Parathyroid adenoma (tissue), 2 donors: ENCODE measurements around the gene FRMPD2.

Source experiments
- H2AFZ ChIP-seq: fragments of 300-600 bp; sonication (generic); one replicate; pipeline ENCODE4 v1.7.0; 2017; ENCODE audit warnings: antibody characterized with exemption, mild to moderate bottlenecking
- H3K27ac ChIP-seq: fragments of 300-600 bp; sonication (generic); one replicate; pipeline ENCODE4 v1.7.0; 2017
- H3K27me3 ChIP-seq: fragments of 300-600 bp; sonication (generic); one replicate; pipeline ENCODE4 v1.7.0; 2017; ENCODE audit warnings: low read length; ENCODE audit not compliant: control insufficient read depth, insufficient read depth
- H3K36me3 ChIP-seq: fragments of 300-600 bp; sonication (generic); one replicate; pipeline ENCODE4 v1.7.0; 2017; ENCODE audit warnings: low read length; ENCODE audit not compliant: control insufficient read depth, insufficient read depth
- H3K4me1 ChIP-seq: fragments of 300-600 bp; sonication (generic); one replicate; pipeline ENCODE4 v1.7.0; 2017; ENCODE audit warnings: control low read depth
- H3K4me2 ChIP-seq: fragments of 300-600 bp; sonication (generic); one replicate; pipeline ENCODE4 v1.7.0; 2017; ENCODE audit warnings: low read length
- H3K4me3 ChIP-seq: fragments of 300-600 bp; sonication (generic); one replicate; pipeline ENCODE4 v1.7.0; 2017; ENCODE audit warnings: low read depth, low read length
- H3K79me2 ChIP-seq: fragments of 300-600 bp; sonication (generic); one replicate; pipeline ENCODE4 v1.7.0; 2017; ENCODE audit warnings: control low read depth
- H3K9ac ChIP-seq: fragments of 300-600 bp; sonication (generic); one replicate; pipeline ENCODE4 v1.7.0; 2017; ENCODE audit warnings: mild to moderate bottlenecking
- H3K9me3 ChIP-seq: fragments of 300-600 bp; sonication (generic); one replicate; pipeline ENCODE4 v1.7.0; 2017; ENCODE audit warnings: low read length; ENCODE audit not compliant: control insufficient read depth
- CTCF ChIP-seq: fragments of 300-600 bp; sonication (generic); IDR thresholded peaks from one replicate; pipeline ENCODE4 v1.7.0; 2017; ENCODE audit warnings: antibody characterized with exemption, mild to moderate bottlenecking
- donor health status: primary hyperparathyroidism.

Gene FRMPD2

GRCh38 chr10:48279081-48279751 lies 4.7 kb upstream of the FRMPD2 start:
- H3K4me3 ChIP-seq, result no peak overlapping the region
- no peaks in the 10 kb centered on the region for H3K27me3 ChIP-seq
- H3K79me2 ChIP-seq, result no peaks in the 10 kb centered on the region
- TF ChIP-seq CTCF, result no peak
- H3K4me2 ChIP-seq, result no peak overlapping the region
- no peak overlapping the region for H3K9ac ChIP-seq
- H3K4me1 ChIP-seq, result no peaks in the 10 kb centered on the region
- no peak overlapping the region for H3K27ac ChIP-seq
- no peaks in the 10 kb centered on the region for H3K36me3 ChIP-seq
- no peaks in the 10 kb centered on the region for H3K9me3 ChIP-seq
- no peak overlapping the region for H2AFZ ChIP-seq

- TF ChIP-seq CTCF, result no peak
- Histone ChIP-seq H3K4me1 (no peaks in the 10 kb centered on the region), H3K27ac (no peak overlapping the region), H2AFZ (no peak overlapping the region), H3K36me3 (no peaks in the 10 kb centered on the region), H3K27me3 (no peaks in the 10 kb centered on the region), H3K79me2 (no peaks in the 10 kb centered on the region), H3K9me3 (no peaks in the 10 kb centered on the region), H3K9ac (no peak overlapping the region), H3K4me2 (no peak overlapping the region), H3K4me3 (no peak overlapping the region)
Measured at GRCh38 chr10:48277093-48277492, 2.6 kb upstream of the FRMPD2 start.

GRCh38 chr10:48273741-48274140 lies 755 bp downstream of the FRMPD2 start:
- Histone ChIP-seq H3K4me3 (no peak overlapping the region), H3K9me3 (no peaks in the 10 kb centered on the region), H3K27ac (no peak overlapping the region), H3K4me2 (no peak overlapping the region), H3K36me3 (no peaks in the 10 kb centered on the region), H3K27me3 (no peaks in the 10 kb centered on the region), H3K4me1 (no peaks in the 10 kb centered on the region), H3K79me2 (no peaks in the 10 kb centered on the region), H3K9ac (no peak overlapping the region), H2AFZ (no peak overlapping the region)
- no peak for TF ChIP-seq CTCF

GRCh38 chr10:48272682-48273081 lies 1.8 kb downstream of the FRMPD2 start:
- no peak for TF ChIP-seq CTCF
- Histone ChIP-seq H2AFZ (no peak overlapping the region), H3K27ac (no peak overlapping the region), H3K9ac (no peak overlapping the region), H3K4me3 (no peak overlapping the region), H3K4me2 (no peak overlapping the region), H3K79me2 (no peaks in the 10 kb centered on the region), H3K4me1 (no peaks in the 10 kb centered on the region), H3K9me3 (no peaks in the 10 kb centered on the region), H3K27me3 (no peaks in the 10 kb centered on the region), H3K36me3 (no peaks in the 10 kb centered on the region)

- H3K4me1 ChIP-seq, result no peaks in the 10 kb centered on the region
- H3K4me2 ChIP-seq, result no peak overlapping the region
- no peaks in the 10 kb centered on the region for H3K79me2 ChIP-seq
- no peaks in the 10 kb centered on the region for H3K36me3 ChIP-seq
- H3K9me3 ChIP-seq, result no peaks in the 10 kb centered on the region
- no peaks in the 10 kb centered on the region for H3K27me3 ChIP-seq
- no peak for TF ChIP-seq CTCF
- H2AFZ ChIP-seq, result no peak overlapping the region
- H3K4me3 ChIP-seq, result no peak overlapping the region
- H3K27ac ChIP-seq, result no peak overlapping the region
- H3K9ac ChIP-seq, result no peak overlapping the region
Measured at GRCh38 chr10:48271047-48271730, 3.3 kb downstream of the FRMPD2 start.
